HL-60/S4 treated with retinoic acid at 250 ng/mL for 4 days and 3 days (cell line): Measurements from ENCODE around the gene ZNF813.
"Not testable (repeated sequence)": the region's sequence is repeated elsewhere in the genome, so short reads cannot be mapped to it uniquely, and the experiment has no call there.

Source experiments
- in situ Hi-C: fragments of 300-500 bp; cut with MboI; formaldehyde crosslinking; loops from 2 replicates; pipeline ENCODE4 v1.7.0; 2022; ENCODE audit warnings: low sequenced_read_pairs

ZNF813 gene

GRCh38 chr19:53475470-53475869, 7.9 kb downstream of the ZNF813 start:
- in situ Hi-C loops, result not testable (repeated sequence)

- in situ Hi-C loops, result not testable (repeated sequence)
Observed at GRCh38 chr19:53483751-53484150, 16.2 kb downstream of the ZNF813 start.

- in situ Hi-C loops, result no loop called here
Observed at GRCh38 chr19:53485046-53486004, 17.8 kb downstream of the ZNF813 start.

- in situ Hi-C loops, result no loop called here
Observed at GRCh38 chr19:53492153-53492552, 24.6 kb downstream of the ZNF813 start.

- in situ Hi-C loops, result not testable (repeated sequence)
Observed at GRCh38 chr19:53497311-53498023, 29.9 kb downstream of the ZNF813 start.

GRCh38 chr19:53498024-53498395, 30.5 kb downstream of the ZNF813 start:
- in situ Hi-C loops, result not testable (repeated sequence)

GRCh38 chr19:53503151-53503550, 35.6 kb downstream of the ZNF813 start:
- in situ Hi-C loops, result not testable (repeated sequence)

- in situ Hi-C loops, result not testable (repeated sequence)
Observed at GRCh38 chr19:53503671-53504364, 36.3 kb downstream of the ZNF813 start.

GRCh38 chr19:53504365-53504703, 36.8 kb downstream of the ZNF813 start:
- in situ Hi-C loops, result not testable (repeated sequence)

GRCh38 chr19:53504885-53505284, 37.4 kb downstream of the ZNF813 start:
- in situ Hi-C loops, result no loop called here

- in situ Hi-C loops, result no loop called here
Observed at GRCh38 chr19:53506728-53507127, 39.2 kb downstream of the ZNF813 start.

- in situ Hi-C loops, result no loop called here
Observed at GRCh38 chr19:53507523-53508442, 40.2 kb downstream of the ZNF813 start.

GRCh38 chr19:53509443-53509842, 41.9 kb downstream of the ZNF813 start:
- in situ Hi-C loops, result no loop called here

GRCh38 chr19:53509845-53510244, 42.3 kb downstream of the ZNF813 start:
- in situ Hi-C loops, result no loop called here

- in situ Hi-C loops, result no loop called here
Observed at GRCh38 chr19:53511357-53511756, 43.8 kb downstream of the ZNF813 start.

- in situ Hi-C loops, result no loop called here
Observed at GRCh38 chr19:53511933-53512374, 44.4 kb downstream of the ZNF813 start.

- in situ Hi-C loops, result not testable (repeated sequence)
Observed at GRCh38 chr19:53515047-53515446, 47.5 kb downstream of the ZNF813 start.

GRCh38 chr19:53517114-53517741, 49.7 kb downstream of the ZNF813 start:
- in situ Hi-C loops, result no loop called here

GRCh38 chr19:53518121-53518520, 50.6 kb downstream of the ZNF813 start:
- in situ Hi-C loops, result no loop called here

GRCh38 chr19:53518716-53519115, 51.2 kb downstream of the ZNF813 start:
- in situ Hi-C loops, result no loop called here
